Activated CD4-positive, alpha-beta T cell treated with anti-CD3 and anti-CD28 coated beads for 36 hours (primary cell): ENCODE measurements around the gene NUDT1. TPM values are rescaled to one million over a fixed set of nuclear protein-coding genes. Genes with fewer than 3 reads are reported as not detected.
A peak's percentile ranks its signal among the peaks of the same experiment; 100 is the strongest.

Experiments
- ATAC-seq: fragments of 200-7000 bp; cut with Tn5 transposase; one replicate; pipeline ENCODE4 v1.10.0; 2021; ENCODE audit warnings: mild to moderate bottlenecking, moderate library complexity
- CTCF ChIA-PET: fragments of 350-600 bp; sonication (Branson Sonifier 250); formaldehyde crosslinking; loops from one replicate; lab custom pipeline; 2021; ENCODE audit warnings: antibody characterized with exemption; lab: Charles Lee
- POLR2A ChIA-PET: fragments of 350-600 bp; sonication (Branson Sonifier 250); formaldehyde crosslinking; loops from one replicate; lab custom pipeline; 2021; ENCODE audit warnings: antibody characterized with exemption, inconsistent platforms; lab: Charles Lee
- DNase-seq: peaks from one replicate; pipeline ENCODE4 v3.0.0-alpha.2; 2020
- H3K27ac Mint-ChIP-seq: one replicate; pipeline ENCODE4 v1.8.0; 2021; ENCODE audit warnings: mixed read lengths
- H3K27me3 Mint-ChIP-seq: one replicate; pipeline ENCODE4 v1.8.0; 2021; ENCODE audit warnings: mixed read lengths
- H3K36me3 Mint-ChIP-seq: one replicate; pipeline ENCODE4 v1.8.0; 2021; ENCODE audit warnings: low read depth, mixed read lengths
- H3K4me1 Mint-ChIP-seq: one replicate; pipeline ENCODE4 v1.8.0; 2021; ENCODE audit warnings: mixed read lengths
- H3K4me3 Mint-ChIP-seq: one replicate; pipeline ENCODE4 v1.8.0; 2021; ENCODE audit warnings: mild to moderate bottlenecking, moderate library complexity, mixed read lengths
- H3K9me3 Mint-ChIP-seq: one replicate; pipeline ENCODE4 v1.8.0; 2021; ENCODE audit warnings: low read depth, mixed read lengths
- intact Hi-C, 2 experiments: fragments of 100-400 bp; cut with DNase I in 1 of 2; cut with micrococcal nuclease in 1 of 2; formaldehyde crosslinking; loops; one replicate each; pipeline versions ENCODE4 v1.14.2 to v1.15.1; 2022 to 2024; cut with DNase I, micrococcal nuclease
- microRNA-seq: library from miRNA; unstranded; fragments of <30 nt; microRNA quantifications from one replicate; pipeline ENCODE4 v1.2.0, GENCODE V29; 2021; ENCODE audit warnings: borderline replicate concordance
- total RNA-seq, 2 experiments: library from RNA; stranded (reverse); gene quantifications; one replicate each; pipeline ENCODE4 v1.2.3, GENCODE V29; 2021

NUDT1 gene
- total RNA-seq, 2 experiments from 2014 or later = 52.5 to 100 TPM

DNA sequence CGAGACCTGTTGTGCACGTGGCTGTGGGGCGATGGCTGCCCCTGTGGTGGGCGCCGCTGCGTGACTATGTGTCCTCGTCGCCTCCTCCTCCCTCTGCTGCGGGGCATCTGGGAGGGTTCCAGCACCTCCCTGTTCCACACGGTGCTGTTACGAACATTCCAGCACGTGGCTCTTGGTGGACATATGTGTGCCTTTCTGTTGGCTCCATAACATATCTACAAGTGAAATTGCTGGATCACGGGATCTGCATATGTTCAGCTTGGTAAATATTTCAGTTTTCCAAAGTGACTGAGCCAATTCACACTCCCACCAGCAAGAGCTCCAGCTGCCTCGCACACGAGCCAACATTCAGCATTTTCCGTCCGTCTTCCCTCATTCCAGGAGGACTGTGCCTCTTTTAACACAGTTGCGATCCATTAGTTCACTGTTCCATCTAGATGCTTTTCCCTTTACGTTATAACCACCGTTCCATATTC, 47.1 kb downstream of the NUDT1 start:
- intact Hi-C loops = no loop called here
- H3K9me3 Mint-ChIP-seq = no peaks in the 10 kb centered on the region
- H3K36me3 Mint-ChIP-seq = peaks cover 7% of the 10 kb centered on the region
- ChIA-PET POLR2A (no interaction called here), CTCF (no interaction called here)
- H3K4me1 Mint-ChIP-seq = no peaks in the 10 kb centered on the region
- H3K27me3 Mint-ChIP-seq = no peaks in the 10 kb centered on the region
- no peak overlapping the region for H3K4me3 Mint-ChIP-seq
- ATAC-seq = no peak
- DNase-seq = no peak
- no peak overlapping the region for H3K27ac Mint-ChIP-seq

- H3K4me1 Mint-ChIP-seq = no peaks in the 10 kb centered on the region
Measured at GRCh38 chr7:2289621-2290020, 47.6 kb downstream of the NUDT1 start.

GRCh38 chr7:2290877-2291276, 48.9 kb downstream of the NUDT1 start:
- Mint-ChIP-seq H3K36me3 (peaks cover 7% of the 10 kb centered on the region), H3K27ac (no peak overlapping the region), H3K4me3 (no peak overlapping the region), H3K27me3 (no peaks in the 10 kb centered on the region), H3K9me3 (no peaks in the 10 kb centered on the region), H3K4me1 (no peaks in the 10 kb centered on the region)
- ATAC-seq = no peak
- ChIA-PET CTCF (no interaction called here), POLR2A (no interaction called here)
- intact Hi-C loops = no loop called here
- DNase-seq = no peak

More at GRCh38 chr7:2289621-2290020, 47.6 kb downstream of the NUDT1 start:
- CTCF ChIA-PET = no interaction called here
- H3K9me3 Mint-ChIP-seq = no peaks in the 10 kb centered on the region
- intact Hi-C loops = no loop called here
- no peak for ATAC-seq
- H3K27me3 Mint-ChIP-seq = no peaks in the 10 kb centered on the region
- no peak for DNase-seq
- H3K27ac Mint-ChIP-seq = no peak overlapping the region
- POLR2A ChIA-PET = no interaction called here
- no peak overlapping the region for H3K4me3 Mint-ChIP-seq
- peaks cover 7% of the 10 kb centered on the region for H3K36me3 Mint-ChIP-seq

DNA sequence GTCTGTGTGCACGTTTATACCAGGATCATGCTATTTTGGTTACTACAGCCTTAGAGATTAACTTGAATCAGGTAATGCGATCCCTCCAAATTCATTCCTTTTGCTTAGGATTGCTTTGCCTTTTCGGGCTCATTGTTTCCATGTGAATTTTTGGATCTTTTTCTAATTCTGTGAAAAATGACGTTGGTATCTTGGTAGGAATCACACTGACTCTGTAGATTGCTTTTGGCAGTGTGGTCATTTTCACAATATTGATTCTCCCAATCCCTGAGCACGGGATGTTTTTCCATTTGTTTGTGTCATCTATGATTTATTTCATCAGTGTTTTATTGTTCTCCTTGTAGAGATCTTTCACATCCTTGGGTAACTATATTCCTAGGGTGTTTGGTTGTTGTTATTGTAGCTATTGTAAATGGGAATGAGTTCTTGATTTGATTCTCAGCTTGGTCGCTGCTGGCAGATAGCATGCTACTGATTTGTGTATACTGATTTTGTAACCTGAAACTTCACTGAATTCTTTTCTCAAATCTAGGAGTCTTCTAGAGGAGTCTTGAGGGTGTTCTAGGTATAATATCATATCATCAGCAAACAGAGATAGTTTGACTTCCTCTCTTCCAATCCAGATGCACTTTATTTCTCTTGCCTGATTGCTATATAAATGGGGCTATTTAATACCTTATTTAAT, 54.1 kb downstream of the NUDT1 start:
- CTCF ChIA-PET = no interaction called here
- Mint-ChIP-seq H3K9me3 (no peaks in the 10 kb centered on the region), H3K4me1 (peaks cover 23% of the 10 kb centered on the region), H3K4me3 (no peak overlapping the region), H3K27ac (no peak overlapping the region), H3K27me3 (no peaks in the 10 kb centered on the region), H3K36me3 (no peaks in the 10 kb centered on the region)
- ATAC-seq = no peak
- no peak for DNase-seq
- POLR2A ChIA-PET = no interaction called here
- intact Hi-C loops = no loop called here

DNA sequence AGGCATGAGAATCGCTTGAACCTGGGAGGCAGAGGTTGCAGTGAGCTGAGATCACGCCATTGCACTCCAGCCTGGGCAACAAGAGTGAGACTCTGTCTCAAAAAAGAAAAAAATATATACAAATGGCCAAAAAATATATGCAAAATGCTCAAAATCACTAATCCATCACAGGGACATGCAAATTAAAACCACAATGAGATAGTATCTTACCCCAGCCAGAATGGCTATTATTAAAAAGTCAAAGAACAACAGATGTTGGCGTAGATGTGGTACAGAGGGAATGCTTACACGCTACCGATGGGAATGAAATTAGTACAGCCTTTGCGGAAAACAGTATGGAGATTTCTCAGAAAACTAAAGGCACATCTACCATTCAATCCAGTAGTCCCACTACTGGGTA, 54.8 kb downstream of the NUDT1 start:
- Mint-ChIP-seq H3K4me3 (no peak overlapping the region), H3K27me3 (no peaks in the 10 kb centered on the region), H3K4me1 (peaks cover 24% of the 10 kb centered on the region), H3K9me3 (no peaks in the 10 kb centered on the region), H3K27ac (no peak overlapping the region), H3K36me3 (no peaks in the 10 kb centered on the region)
- ChIA-PET CTCF (no interaction called here), POLR2A (no interaction called here)
- ATAC-seq (no peak), DNase-seq (no peak)
- intact Hi-C loops = no loop called here

GRCh38 chr7:2299131-2299829, 57.3 kb downstream of the NUDT1 start:
- peak; percentile 66 for ATAC-seq
- no peaks in the 10 kb centered on the region for H3K9me3 Mint-ChIP-seq
- ChIA-PET CTCF (interaction anchor here (0.6 to 0.8 kb wide), 2 partner anchors 11 to 19 kb away, joined by 3 read pairs; no protein-coding TSS in a partner anchor), POLR2A (no interaction called here)
- peak overlapping the region; percentile 71 for H3K27ac Mint-ChIP-seq
- peak; percentile 72 for DNase-seq
- peaks cover 24% of the 10 kb centered on the region for H3K4me1 Mint-ChIP-seq
- H3K36me3 Mint-ChIP-seq = no peaks in the 10 kb centered on the region
- no peaks in the 10 kb centered on the region for H3K27me3 Mint-ChIP-seq
- intact Hi-C loops = no loop called here
- no peak overlapping the region for H3K4me3 Mint-ChIP-seq

DNA sequence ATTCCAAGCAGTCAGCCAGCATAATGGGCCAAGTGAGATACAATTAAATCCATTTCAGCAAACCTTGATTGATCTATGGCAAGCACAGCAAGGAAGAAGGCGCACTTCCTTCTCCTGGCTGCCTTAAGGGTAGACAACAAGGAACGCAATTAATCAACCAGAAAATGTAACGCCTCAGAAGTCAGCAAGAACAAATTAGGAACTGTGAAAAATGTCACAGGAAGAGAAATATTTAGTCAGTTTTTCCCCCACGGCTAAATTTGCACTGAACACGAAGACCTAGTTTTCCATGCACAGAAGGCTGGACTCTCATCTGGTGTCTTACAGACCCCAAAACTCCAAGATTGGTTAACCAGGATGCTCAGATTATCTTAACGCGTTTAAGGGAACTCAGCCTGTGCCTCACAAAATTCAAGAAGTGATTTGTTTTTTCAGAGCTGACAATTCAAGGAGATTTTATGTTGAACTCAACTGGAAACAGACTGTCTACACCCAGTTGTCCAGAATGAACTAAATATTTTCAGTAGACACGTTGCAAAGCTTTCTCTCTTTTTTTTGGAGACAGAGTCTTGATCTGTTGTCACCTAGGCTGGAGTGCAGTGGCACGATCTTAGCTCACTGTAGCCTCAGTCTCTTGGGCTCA, 58.0 kb downstream of the NUDT1 start:
- Mint-ChIP-seq H3K4me3 (no peak overlapping the region), H3K27me3 (no peaks in the 10 kb centered on the region), H3K4me1 (peaks cover 24% of the 10 kb centered on the region), H3K9me3 (no peaks in the 10 kb centered on the region), H3K36me3 (no peaks in the 10 kb centered on the region), H3K27ac (peak overlapping the region; percentile 71)
- ChIA-PET CTCF (interaction anchor here (0.6 kb wide), 1 partner anchor 10 kb away, joined by 3 read pairs; no protein-coding TSS in a partner anchor), POLR2A (no interaction called here)
- intact Hi-C loops = no loop called here
- ATAC-seq (peak; percentile 43), DNase-seq (no peak)

Small RNA genes lying within 50 kb of the gene (microRNA-seq; reads per million reads assigned to microRNA genes)
- gene MIR6836 = not detected

Other genes starting within 250 kb of the NUDT1 start
- 10 to 100 TPM; 50.2 to 61.7 TPM for gene MAD1L1, start 9.3 kb upstream of the NUDT1 start, total RNA-seq
- gene MRM2, start within 50 bp of the NUDT1 start, total RNA-seq = 10 to 100 TPM; 28.7 to 32.1 TPM
- 10 to 100 TPM; 37.1 to 42.4 TPM for gene SNX8, start 72.2 kb downstream of the NUDT1 start, total RNA-seq
- 100 to 1,000 TPM; 185 to 227 TPM for gene EIF3B, start 112.6 kb downstream of the NUDT1 start, total RNA-seq
- 1 to 10 TPM; 1.8 to 1.9 TPM for gene CHST12, start 161.4 kb downstream of the NUDT1 start, total RNA-seq
- gene GRIFIN, start 234.2 kb downstream of the NUDT1 start, total RNA-seq = not detected